ENCODE measurements around the gene MRGPRX4. TPM values are rescaled to one million over a fixed set of nuclear protein-coding genes. Genes with fewer than 3 reads are reported as not detected.
"Not testable (repeated sequence)": the region's sequence is repeated elsewhere in the genome, so short reads cannot be mapped to it uniquely, and the experiment has no call there.

MRGPRX4 gene
- total and polyA plus RNA-seq, 2 donors (not counting 3 experiments of a cell fraction or from before 2014, with no cell fraction given), result not detected

DNA sequence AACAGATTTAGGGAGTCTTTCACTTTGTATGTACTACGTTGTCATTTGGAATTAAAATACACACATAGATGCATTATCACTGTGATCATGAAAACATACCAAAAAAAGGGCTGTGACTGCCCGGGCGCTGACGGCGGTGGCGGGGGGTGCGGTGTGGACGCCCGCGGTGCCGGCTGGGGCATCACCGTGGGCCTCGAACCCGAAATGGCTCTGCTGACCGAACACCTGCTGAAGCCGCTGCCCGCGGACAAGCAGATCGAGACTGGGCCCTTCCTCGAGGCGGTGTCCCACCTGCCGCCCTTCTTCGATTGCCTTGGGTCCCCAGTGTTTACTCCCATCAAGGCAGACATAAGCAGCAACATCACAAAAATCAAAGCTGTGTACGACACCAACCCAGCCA lies 16.2 kb downstream of the MRGPRX4 start:
- POLR2A ChIA-PET, result no interaction called here
- Histone ChIP-seq H3K4me1 (ENCODE audit: control insufficient read depth, extremely low read depth, insufficient read depth, low read length) (no peaks in the 10 kb centered on the region), H3K27me3 (ENCODE audit: control insufficient read depth in 2 of 2, insufficient read depth in 2 of 2, low read length in 2 of 2) (no peaks in the 10 kb centered on the region), H3K9me3 (replicated peaks; ENCODE audit: control insufficient read depth, insufficient read depth, low read length) (no peaks in the 10 kb centered on the region), H3K27ac (ENCODE audit: insufficient read depth, low read depth, low read length) (no peak overlapping the region), H2AFZ (ENCODE audit: low read depth, low read length) (no peak overlapping the region), H3K9ac (replicated peaks; ENCODE audit: extremely low read depth, insufficient read depth, low read length) (no peak overlapping the region), H4K20me1 (replicated peaks; ENCODE audit: control insufficient read depth, extremely low read depth, insufficient read depth, low read length) (no peaks in the 10 kb centered on the region), H3K79me2 (ENCODE audit: control insufficient read depth, insufficient read depth, low read length) (no peaks in the 10 kb centered on the region), H3K36me3 (ENCODE audit: control insufficient read depth in 2 of 2, extremely low read depth in 1 of 2, insufficient read depth in 2 of 2, low read length in 2 of 2) (no peaks in the 10 kb centered on the region), H3K4me3 (replicated peaks in 1 of 3; ENCODE audit: insufficient read depth in 1 of 3, low read depth in 1 of 3, low read length in 3 of 3) (no peak overlapping the region), H3K9me1 (replicated peaks; ENCODE audit: control insufficient read depth, extremely low read depth, insufficient read depth, low read length) (no peaks in the 10 kb centered on the region), H3K4me2 (ENCODE audit: insufficient read depth, low read length) (no peak overlapping the region)
- intact Hi-C loops (cut with micrococcal nuclease) (no loop called here), dilution Hi-C loops (cut with MboI; ENCODE audit: extremely low pct_ligation_motif_present, low sequenced_read_pairs) (no loop called here)
- DNase-seq (ENCODE audit: low read depth, low spot score) (no peak), FAIRE-seq (no peak)
- BruUV-seq (replicated peaks), result no TSS peak
- CTCF ChIA-PET, result interaction anchor here (2.1 to 2.2 kb wide), 2 partner anchors 15 to 73 kb away, joined by 9 to 12 read pairs; no protein-coding TSS in a partner anchor
- TF ChIP-seq GATA2 (IDR thresholded peaks at IDR 0.05; ENCODE audit: insufficient read depth, insufficient read length, low read depth, low read length) (no peak), POLR2A (IDR thresholded peaks at IDR 0.05; ENCODE audit: low read depth, low read length) (no peak), JUN (IDR thresholded peaks at IDR 0.05; ENCODE audit: borderline replicate concordance, insufficient read depth, insufficient read length, low read depth) (no peak), MYC (IDR thresholded peaks at IDR 0.05; ENCODE audit: low read depth, low read length) (no peak), MAX (IDR thresholded peaks at IDR 0.05; ENCODE audit: insufficient read depth, insufficient read length) (no peak), EZH2 (IDR thresholded peaks at IDR 0.05; ENCODE audit: borderline replicate concordance, low read depth, low read length, severe bottlenecking) (no peak)

DNA sequence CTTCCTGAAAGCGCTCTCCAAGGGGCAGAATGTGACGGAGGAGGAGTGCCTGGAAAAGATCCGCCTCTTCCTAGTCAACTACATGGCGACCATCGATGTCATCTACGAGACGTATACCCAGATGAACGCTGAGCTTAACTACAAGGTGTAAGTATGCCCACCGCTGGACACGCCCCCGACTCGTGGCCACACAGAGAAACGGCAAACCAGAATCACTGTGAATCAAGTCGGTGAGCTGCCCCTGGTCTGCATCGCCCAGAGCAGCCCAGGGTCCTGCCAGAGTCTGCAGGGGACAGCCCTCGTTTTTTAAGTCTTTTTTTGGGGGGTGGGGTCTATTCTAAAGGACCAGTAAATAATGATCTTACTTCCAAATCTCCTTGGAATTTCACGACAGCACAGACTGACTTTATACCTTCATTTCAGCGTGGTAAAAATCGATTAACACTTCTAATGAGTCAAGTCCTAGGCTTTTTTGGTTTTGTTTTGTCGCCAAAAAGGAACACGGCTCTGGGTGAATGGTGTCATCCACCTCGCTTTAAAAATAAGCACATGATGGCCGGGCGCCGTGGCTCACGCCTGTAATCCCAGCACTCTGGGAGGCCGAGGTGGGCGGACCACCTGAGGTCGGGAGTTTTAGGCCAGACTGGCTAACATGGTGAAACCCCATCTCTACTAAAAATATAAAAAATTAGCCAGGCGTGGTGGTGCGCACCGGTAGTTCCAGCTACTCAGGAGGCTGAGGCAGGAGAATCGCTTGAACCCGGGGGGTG lies 17.0 kb downstream of the MRGPRX4 start:
- H3K27me3 ChIP-seq (ENCODE audit: control insufficient read depth in 2 of 2, insufficient read depth in 2 of 2, low read length in 2 of 2); H3K36me3 ChIP-seq (ENCODE audit: control insufficient read depth in 2 of 2, extremely low read depth in 1 of 2, insufficient read depth in 2 of 2, low read length in 2 of 2); BruUV-seq (replicated peaks); POLR2A ChIA-PET; dilution Hi-C loops (cut with MboI; ENCODE audit: extremely low pct_ligation_motif_present, low sequenced_read_pairs); H3K27ac ChIP-seq (ENCODE audit: insufficient read depth, low read depth, low read length); H3K4me1 ChIP-seq (ENCODE audit: control insufficient read depth, extremely low read depth, insufficient read depth, low read length); H3K4me3 ChIP-seq (replicated peaks in 1 of 3; ENCODE audit: insufficient read depth in 1 of 3, low read depth in 1 of 3, low read length in 3 of 3); H3K9me1 ChIP-seq (replicated peaks; ENCODE audit: control insufficient read depth, extremely low read depth, insufficient read depth, low read length); H3K9me3 ChIP-seq (replicated peaks; ENCODE audit: control insufficient read depth, insufficient read depth, low read length); intact Hi-C loops (cut with micrococcal nuclease); H3K79me2 ChIP-seq (ENCODE audit: control insufficient read depth, insufficient read depth, low read length); H3K4me2 ChIP-seq (ENCODE audit: insufficient read depth, low read length); FAIRE-seq; H3K9ac ChIP-seq (replicated peaks; ENCODE audit: extremely low read depth, insufficient read depth, low read length); DNase-seq (ENCODE audit: low read depth, low spot score); H2AFZ ChIP-seq (ENCODE audit: low read depth, low read length); H4K20me1 ChIP-seq (replicated peaks; ENCODE audit: control insufficient read depth, extremely low read depth, insufficient read depth, low read length): not testable (repeated sequence)
- CTCF ChIA-PET, result interaction anchor here (1.0 to 2.6 kb wide), 3 partner anchors 14 to 196 kb away, joined by 3 to 9 read pairs (median 3); no protein-coding TSS in a partner anchor

Data from endothelial cell of umbilical vein (primary cell).